K562 (cell line): ENCODE results near the gene NPIPB6. TPM values are rescaled to one million over a fixed set of nuclear protein-coding genes. Genes with fewer than 3 reads are reported as not detected.

Experiments used
- ATAC-seq: fragments of 200-7000 bp; cut with Tn5 transposase; 3 replicates; pipeline ENCODE4 v1.9.1; 2020; ENCODE audit warnings: moderate library complexity
- BruUV-seq: library from RNA; stranded (reverse); fragments of 400-500 nt; replicated peaks from 2 replicates; lab custom pipeline; 2021; lab: Mats Ljungman, UMichigan
- CTCF ChIA-PET: fragments of 300-600 bp; formaldehyde crosslinking; extraction: SDS; loops from one replicate; lab custom pipeline; 2021; ENCODE audit warnings: low intra/inter-chr PET ratio; lab: Yijun Ruan, JAX
- POLR2A ChIA-PET: fragments of 300-600, 350-650 bp; sonication (Branson Sonifier 250); formaldehyde crosslinking; extraction: SDS; loops from one replicate; lab custom pipeline; 2021; ENCODE audit warnings: antibody characterized with exemption, inconsistent platforms; lab: Yijun Ruan, JAX
- DNase-seq, 4 experiments: peaks; one replicate each; pipeline versions ENCODE4 v3.0.0 to v3.0.0-alpha.2; 2011 to 2018; ENCODE audit warnings: low spot score in 3 of 4, mixed read lengths in 3 of 4; ENCODE audit errors: extremely low read depth in 1 of 4
- FAIRE-seq: peaks from 2 replicates; lab custom pipeline; 2011; peaks lifted over from hg19 to GRCh38; lab: Jason Lieb, UNC
- H2AFZ ChIP-seq: 2 replicates; pipeline ENCODE4 v1.6.0; 2011; ENCODE audit warnings: low read depth, low read length, control low read depth, inconsistent platforms
- H3K27ac ChIP-seq: fragments of 200-600 bp; 3 replicates; pipeline ENCODE4 v1.8.0; 2011; ENCODE audit warnings: low read depth, mild to moderate bottlenecking, control low read depth, inconsistent platforms, low read length, moderate library complexity, mixed read lengths; ENCODE audit errors: extremely low read depth
- H3K27me3 ChIP-seq, 2 experiments: fragments of 300-600 bp in 1 of 2; 2 replicates in 1 of 2; 3 replicates in 1 of 2; pipeline versions ENCODE4 v1.6.0 to v1.8.0; 2011; ENCODE audit warnings: inconsistent platforms in 2 of 2, low read length in 2 of 2, mild to moderate bottlenecking in 1 of 2, mixed read lengths in 1 of 2, moderate library complexity in 1 of 2; ENCODE audit not compliant: control insufficient read depth in 2 of 2, insufficient read depth in 2 of 2
- H3K36me3 ChIP-seq: fragments of 300-600 bp; 3 replicates; pipeline ENCODE4 v1.8.0; 2011; ENCODE audit warnings: mild to moderate bottlenecking, low read length, inconsistent platforms; ENCODE audit not compliant: control insufficient read depth, insufficient read depth
- H3K4me1 ChIP-seq, 2 experiments: fragments of 200-600 bp in 1 of 2; replicated peaks in 1 of 2; 2 replicates in 1 of 2; 3 replicates in 1 of 2; pipeline versions ENCODE4 v1.5.1 to v1.8.0; 2011; ENCODE audit warnings: inconsistent platforms in 2 of 2, low read length in 2 of 2, mild to moderate bottlenecking in 1 of 2, mixed read lengths in 1 of 2, moderate library complexity in 1 of 2; ENCODE audit not compliant: control insufficient read depth in 2 of 2, insufficient read depth in 2 of 2
- H3K4me2 ChIP-seq: 2 replicates; pipeline ENCODE4 v1.6.1; 2011; ENCODE audit warnings: low read length, control low read depth, inconsistent platforms, mixed read lengths; ENCODE audit not compliant: insufficient read depth
- H3K4me3 ChIP-seq: fragments of 200-600 bp; sonication (generic), shearing (Covaris generic); 2 replicates; pipeline ENCODE4 v1.5.1; 2016; ENCODE audit warnings: control low read depth, inconsistent platforms
- H3K79me2 ChIP-seq: fragments of 200-600 bp; 3 replicates; pipeline ENCODE4 v1.8.0; 2011; ENCODE audit warnings: low read length, inconsistent platforms; ENCODE audit not compliant: control insufficient read depth, insufficient read depth
- H3K9ac ChIP-seq, 2 experiments: 2 replicates each; pipeline versions ENCODE4 v1.6.0 to v1.6.1; 2011; ENCODE audit warnings: low read depth in 2 of 2, low read length in 2 of 2, control low read depth in 1 of 2, inconsistent platforms in 1 of 2, mild to moderate bottlenecking in 1 of 2, mixed read lengths in 1 of 2; ENCODE audit not compliant: insufficient read depth in 1 of 2
- H3K9me1 ChIP-seq: one replicate; pipeline ENCODE4 v1.6.0; 2011; ENCODE audit warnings: inconsistent platforms, mild to moderate bottlenecking, low read length, moderate library complexity; ENCODE audit not compliant: control insufficient read depth, insufficient read depth
- H3K9me3 ChIP-seq: replicated peaks from 2 replicates; pipeline ENCODE4 v1.5.1; 2011; ENCODE audit warnings: low read depth, low read length, inconsistent platforms; ENCODE audit not compliant: control insufficient read depth, insufficient read depth
- H4K20me1 ChIP-seq: replicated peaks from 2 replicates; pipeline ENCODE4 v1.6.1; 2011; ENCODE audit warnings: low read length, inconsistent platforms, mixed read lengths; ENCODE audit not compliant: control insufficient read depth, insufficient read depth
- BCOR ChIP-seq: fragments of 450-650 bp; IDR thresholded peaks from 2 replicates; pipeline ENCODE4 v1.6.1; 2016
- CAMTA2 ChIP-seq: fragments of 250-450 bp; sonication (Bioruptor Pico); conservative IDR thresholded peaks from 2 replicates; pipeline ENCODE4 v1.5.1; 2022
- KDM1A ChIP-seq, 2 experiments: fragments of 450-650 bp; IDR thresholded peaks; 2 replicates each; pipeline ENCODE4 v1.6.1; 2016; ENCODE audit warnings: mild to moderate bottlenecking in 2 of 2
- MEF2A ChIP-seq: IDR thresholded peaks from 2 replicates; pipeline ENCODE4 v1.6.1; 2011; ENCODE audit warnings: low read depth, mild to moderate bottlenecking, low read length, moderate library complexity; ENCODE audit not compliant: control insufficient read depth
- PTBP1 ChIP-seq: fragments of 200-400 bp; formaldehyde crosslinking; IDR thresholded peaks from 2 replicates; pipeline ENCODE4 v1.6.1; 2017; ENCODE audit warnings: low read depth, low read length
- RBM25 ChIP-seq: fragments of 200-400 bp; formaldehyde crosslinking; IDR thresholded peaks from 2 replicates; pipeline ENCODE4 v1.6.1; 2018; ENCODE audit warnings: low read length, low read depth, moderate library complexity; ENCODE audit not compliant: severe bottlenecking
- STAT5A ChIP-seq: IDR thresholded peaks from 2 replicates; pipeline ENCODE4 v1.6.1; 2012; ENCODE audit warnings: low read length, inconsistent platforms, borderline replicate concordance
- TAL1 ChIP-seq: fragments of 450-650 bp; IDR thresholded peaks from 2 replicates; pipeline ENCODE4 v1.6.1; 2016; ENCODE audit warnings: mild to moderate bottlenecking
- TEAD4 ChIP-seq, 2 experiments: sonication (generic) in 1 of 2; formaldehyde crosslinking in 1 of 2; IDR thresholded peaks; 2 replicates each; pipeline versions ENCODE4 v1.6.1 to v1.8.0; 2012 to 2022; ENCODE audit warnings: borderline replicate concordance in 1 of 2, inconsistent platforms in 1 of 2, low read length in 1 of 2, mild to moderate bottlenecking in 1 of 2, missing genetic modification reagents in 1 of 2
- ZNF507 ChIP-seq: conservative IDR thresholded peaks from 2 replicates; pipeline ENCODE4 v1.6.1; 2017; ENCODE audit warnings: missing genetic modification characterization, missing compliant biosample characterization
- WGBS: fragments of 100-300 bp; shearing (Covaris generic); methylation state at CpG from one replicate; pipeline ENCODE4 v1.1.6; 2016; ENCODE audit warnings: low coverage, mixed read lengths; ENCODE audit not compliant: insufficient coverage; ENCODE audit errors: missing lambda C conversion rate; 5-methylcytosine and 5-hydroxymethylcytosine counted together
- in situ Hi-C: fragments of 300-500 bp; cut with MboI; formaldehyde crosslinking; loops from 4 replicates; pipeline ENCODE4 v1.15.0; 2018; ENCODE audit warnings: inconsistent platforms, mixed read lengths
- intact Hi-C: fragments of 100-400 bp; cut with micrococcal nuclease; formaldehyde crosslinking; loops from 2 replicates; pipeline ENCODE4 v1.14.2; 2022
- polyA plus RNA-seq, 8 experiments: library from polyadenylated mRNA; depleted of rRNA in 4 of 8; stranded (reverse) in 5 of 8; unstranded in 3 of 8; fragments of >200 nt; fragmentation: Nextera tagmentation in 2 of 8; fragmentation: Illumina TruSeq in 1 of 8; extraction: Ambion mirVana in 2 of 8; extraction: Trizol in 1 of 8; gene quantifications; 2 replicates each; pipeline versions ENCODE4 v1.2.1 to v1.2.3, GENCODE V29; 2011 to 2014; ENCODE audit warnings: inconsistent platforms in 1 of 8, missing spikeins in 1 of 8
- total RNA-seq, 7 experiments: library from RNA; depleted of rRNA in 6 of 7; stranded (reverse); fragments of >200 nt in 6 of 7; fragmentation: Illumina TruSeq in 2 of 7; extraction: Trizol in 2 of 7; gene quantifications; 2 replicates each; pipeline versions ENCODE4 v1.2.1 to v1.2.3, GENCODE V29; 2011 to 2021; ENCODE audit warnings: low replicate concordance in 1 of 7
- TF ChIP-seq, protein P1 (sequence below): sonication (generic); formaldehyde crosslinking; IDR thresholded peaks from 2 replicates; pipeline ENCODE4 v1.5.0; 2020; ENCODE audit warnings: missing genetic modification reagents
- TF ChIP-seq, protein P2 (sequence below): fragments of 250-450 bp; sonication (Bioruptor Pico); IDR thresholded peaks from 2 replicates; pipeline ENCODE4 v1.8.0; 2022; ENCODE audit warnings: moderate library complexity, mild to moderate bottlenecking, inconsistent platforms
- TF ChIP-seq, protein P3 (sequence below): sonication (generic); formaldehyde crosslinking; IDR thresholded peaks from 2 replicates; pipeline ENCODE4 v1.4.0; 2020; ENCODE audit warnings: mild to moderate bottlenecking, missing genetic modification reagents

The NPIPB6 gene
- total and polyA plus RNA-seq, 9 of the 15 experiments (the other 6 are each of a cell fraction or from before 2014, with no cell fraction given) = 0.03 to 0.91 (median 0.40) TPM; not detected in 1

GRCh38 chr16:28295276-28295675 lies 68.0 kb downstream of the NPIPB6 start:
- no peak for FAIRE-seq
- H3K9me1 ChIP-seq = no peaks in the 10 kb centered on the region
- no peak for TF ChIP-seq TAL1
- TF ChIP-seq, protein P1, sequence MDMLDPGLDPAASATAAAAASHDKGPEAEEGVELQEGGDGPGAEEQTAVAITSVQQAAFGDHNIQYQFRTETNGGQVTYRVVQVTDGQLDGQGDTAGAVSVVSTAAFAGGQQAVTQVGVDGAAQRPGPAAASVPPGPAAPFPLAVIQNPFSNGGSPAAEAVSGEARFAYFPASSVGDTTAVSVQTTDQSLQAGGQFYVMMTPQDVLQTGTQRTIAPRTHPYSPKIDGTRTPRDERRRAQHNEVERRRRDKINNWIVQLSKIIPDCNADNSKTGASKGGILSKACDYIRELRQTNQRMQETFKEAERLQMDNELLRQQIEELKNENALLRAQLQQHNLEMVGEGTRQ = peak; percentile 35; the same call in 1 of the 2 replicates
- BruUV-seq = no TSS peak
- no peak for DNase-seq
- H3K4me1 ChIP-seq = peaks cover 4 to 14% of the 10 kb centered on the region in 2 experiments; a peak in 3 of 5 replicates
- no peak overlapping the region for H3K4me3 ChIP-seq
- H3K9me3 ChIP-seq = no peaks in the 10 kb centered on the region
- ATAC-seq = no peak
- in situ Hi-C loops = no loop called here
- H3K27me3 ChIP-seq = peaks cover 8 to 37% of the 10 kb centered on the region in 2 experiments; a peak in 4 of 5 replicates
- no peak overlapping the region for H2AFZ ChIP-seq
- H3K9ac ChIP-seq = no peak overlapping the region; a peak in 1 of 4 replicates
- ChIA-PET CTCF (no interaction called here), POLR2A (interaction anchor here (0.7 kb wide), 1 partner anchor 9 kb away, joined by 3 read pairs; no protein-coding TSS in a partner anchor)
- no peaks in the 10 kb centered on the region for H3K36me3 ChIP-seq
- intact Hi-C loops = no loop called here
- no peaks in the 10 kb centered on the region for H3K79me2 ChIP-seq
- no peak overlapping the region for H3K27ac ChIP-seq
- no peak overlapping the region for H3K4me2 ChIP-seq
- WGBS = 4% methylated on average over 11 of the region's 11 CpGs
- peaks cover 15% of the 10 kb centered on the region for H4K20me1 ChIP-seq

DNA sequence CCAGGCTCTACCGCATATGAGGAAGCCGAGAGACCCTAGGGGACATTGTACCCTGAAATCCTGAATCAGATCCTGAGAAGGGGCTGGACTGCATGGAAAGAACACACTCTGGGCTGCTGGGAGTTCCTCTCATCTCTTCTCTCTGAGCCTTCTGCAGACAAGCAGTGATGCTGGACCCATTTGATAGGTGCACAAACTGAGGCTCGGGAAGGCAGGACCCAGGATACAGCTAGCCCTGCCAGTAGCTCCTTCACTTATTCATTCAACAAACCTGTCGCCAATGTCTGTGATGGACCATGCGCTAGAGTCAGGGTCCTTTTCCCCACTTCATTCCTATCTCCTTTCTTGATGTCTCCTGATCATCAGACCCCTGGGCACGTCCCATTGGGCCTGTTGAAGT lies 69.1 kb downstream of the NPIPB6 start:
- WGBS = 24% methylated on average over 6 of the region's 6 CpGs
- H3K9ac ChIP-seq = no peak overlapping the region
- ChIA-PET POLR2A (interaction anchor here (1.3 kb wide), 1 partner anchor 38 kb away, joined by 3 read pairs; no protein-coding TSS in a partner anchor), CTCF (no interaction called here)
- no peaks in the 10 kb centered on the region for H3K36me3 ChIP-seq
- H3K4me3 ChIP-seq = no peak overlapping the region
- peaks cover 10 to 35% of the 10 kb centered on the region in 2 experiments; a peak in 4 of 5 replicates for H3K27me3 ChIP-seq
- in situ Hi-C loops (no loop called here), intact Hi-C loops (no loop called here)
- no peaks in the 10 kb centered on the region for H3K79me2 ChIP-seq
- BruUV-seq = no TSS peak
- no peak for DNase-seq
- FAIRE-seq = no peak
- no peaks in the 10 kb centered on the region for H3K9me1 ChIP-seq
- peaks cover 4 to 14% of the 10 kb centered on the region in 2 experiments; a peak in 3 of 5 replicates for H3K4me1 ChIP-seq
- no peak overlapping the region for H2AFZ ChIP-seq
- no peak overlapping the region for H3K27ac ChIP-seq
- no peak overlapping the region for H3K4me2 ChIP-seq
- H4K20me1 ChIP-seq = peaks cover 11% of the 10 kb centered on the region
- no peak for ATAC-seq
- no peaks in the 10 kb centered on the region for H3K9me3 ChIP-seq
- TF ChIP-seq, protein P2, sequence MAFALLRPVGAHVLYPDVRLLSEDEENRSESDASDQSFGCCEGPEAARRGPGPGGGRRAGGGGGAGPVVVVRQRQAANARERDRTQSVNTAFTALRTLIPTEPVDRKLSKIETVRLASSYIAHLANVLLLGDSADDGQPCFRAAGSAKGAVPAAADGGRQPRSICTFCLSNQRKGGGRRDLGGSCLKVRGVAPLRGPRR = no peak
- no peak for TF ChIP-seq ZNF507
- TF ChIP-seq TEAD4 (IDR thresholded peaks at IDR 0.05; ENCODE audit: low read length) = no peak
- no peak for TF ChIP-seq TEAD4 (CRISPR knock-in tag; IDR thresholded peaks at IDR 0.05; ENCODE audit: borderline replicate concordance)
- no peak for TF ChIP-seq MEF2A
- TF ChIP-seq PTBP1 = peak; percentile 68; the same call in 1 of the 2 replicates
- no peak for TF ChIP-seq STAT5A
- TF ChIP-seq KDM1A (IDR thresholded peaks at IDR 0.05) = peak; percentile 45 to 54; a peak in 3 of 4 replicates
- peak; percentile 96 for TF ChIP-seq RBM25
- no peak for TF ChIP-seq CAMTA2 (CRISPR knock-in tag)
- TF ChIP-seq, protein P3, sequence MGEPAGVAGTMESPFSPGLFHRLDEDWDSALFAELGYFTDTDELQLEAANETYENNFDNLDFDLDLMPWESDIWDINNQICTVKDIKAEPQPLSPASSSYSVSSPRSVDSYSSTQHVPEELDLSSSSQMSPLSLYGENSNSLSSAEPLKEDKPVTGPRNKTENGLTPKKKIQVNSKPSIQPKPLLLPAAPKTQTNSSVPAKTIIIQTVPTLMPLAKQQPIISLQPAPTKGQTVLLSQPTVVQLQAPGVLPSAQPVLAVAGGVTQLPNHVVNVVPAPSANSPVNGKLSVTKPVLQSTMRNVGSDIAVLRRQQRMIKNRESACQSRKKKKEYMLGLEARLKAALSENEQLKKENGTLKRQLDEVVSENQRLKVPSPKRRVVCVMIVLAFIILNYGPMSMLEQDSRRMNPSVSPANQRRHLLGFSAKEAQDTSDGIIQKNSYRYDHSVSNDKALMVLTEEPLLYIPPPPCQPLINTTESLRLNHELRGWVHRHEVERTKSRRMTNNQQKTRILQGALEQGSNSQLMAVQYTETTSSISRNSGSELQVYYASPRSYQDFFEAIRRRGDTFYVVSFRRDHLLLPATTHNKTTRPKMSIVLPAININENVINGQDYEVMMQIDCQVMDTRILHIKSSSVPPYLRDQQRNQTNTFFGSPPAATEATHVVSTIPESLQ (CRISPR knock-in tag) = no peak
- TF ChIP-seq BCOR = 0 out of 2 replicates have a peak, but pooled peaks have one; percentile 40
